Mesenchymal stem cell (in vitro differentiated cells and primary cell): ENCODE measurements around the gene RELT.

Experiments
- DNase-seq: peaks from one replicate; pipeline ENCODE4 v3.0.0-alpha.2; 2013
- H2AFZ ChIP-seq: one replicate; pipeline ENCODE4 v1.6.1; 2013; ENCODE audit warnings: low read depth, mild to moderate bottlenecking, control low read depth, inconsistent platforms, low read length, moderate library complexity
- H2AK5ac ChIP-seq: 2 replicates; pipeline ENCODE4 v1.6.1; 2013; ENCODE audit warnings: low read length, moderate library complexity, mild to moderate bottlenecking, inconsistent platforms; ENCODE audit not compliant: severe bottlenecking
- H2BK120ac ChIP-seq: one replicate; pipeline ENCODE4 v1.6.1; 2013; ENCODE audit warnings: low read depth, mild to moderate bottlenecking, inconsistent platforms, low read length, moderate library complexity
- H2BK12ac ChIP-seq, 2 experiments: one replicate each; pipeline ENCODE4 v1.6.1; 2013; ENCODE audit warnings: inconsistent platforms in 2 of 2, low read length in 2 of 2, mild to moderate bottlenecking in 2 of 2, moderate library complexity in 2 of 2, control low read depth in 1 of 2
- H2BK15ac ChIP-seq: one replicate; pipeline ENCODE4 v1.6.1; 2013; ENCODE audit warnings: mild to moderate bottlenecking, low read depth, inconsistent platforms; ENCODE audit not compliant: poor library complexity, severe bottlenecking
- H2BK5ac ChIP-seq: 2 replicates; pipeline ENCODE4 v1.6.1; 2013; ENCODE audit warnings: low read depth, mild to moderate bottlenecking, low read length, control low read depth, inconsistent platforms; ENCODE audit not compliant: poor library complexity, severe bottlenecking
- H3K14ac ChIP-seq, 2 experiments: one replicate each; pipeline ENCODE4 v1.6.1; 2013; ENCODE audit warnings: inconsistent platforms in 2 of 2, low read length in 2 of 2, control low read depth in 1 of 2, mild to moderate bottlenecking in 1 of 2, moderate library complexity in 1 of 2
- H3K18ac ChIP-seq, 2 experiments: one replicate each; pipeline ENCODE4 v1.6.1; 2013; ENCODE audit warnings: inconsistent platforms in 2 of 2, low read length in 2 of 2, control low read depth in 1 of 2, low read depth in 1 of 2, mild to moderate bottlenecking in 1 of 2
- H3K23ac ChIP-seq, 2 experiments: one replicate each; pipeline ENCODE4 v1.6.1; 2013; ENCODE audit warnings: inconsistent platforms in 2 of 2, low read length in 2 of 2, mild to moderate bottlenecking in 2 of 2, moderate library complexity in 2 of 2, control low read depth in 1 of 2
- H3K27ac ChIP-seq: 2 replicates; pipeline ENCODE4 v1.5.1; 2013; ENCODE audit warnings: mild to moderate bottlenecking, moderate library complexity, low read length, control low read depth, inconsistent platforms; ENCODE audit not compliant: poor library complexity, severe bottlenecking
- H3K27me3 ChIP-seq, 2 experiments: 2 replicates each; pipeline versions ENCODE4 v1.6.1 to v1.7.0; 2013; ENCODE audit warnings: low read length in 2 of 2, mild to moderate bottlenecking in 2 of 2, moderate library complexity in 2 of 2, control low read depth in 1 of 2, inconsistent platforms in 1 of 2; ENCODE audit not compliant: control insufficient read depth in 1 of 2, insufficient read depth in 1 of 2
- H3K36me3 ChIP-seq, 2 experiments: 2 replicates each; pipeline versions ENCODE4 v1.6.1 to v1.7.0; 2013; ENCODE audit warnings: low read length in 2 of 2, control low read depth in 1 of 2, inconsistent platforms in 1 of 2, low read depth in 1 of 2, mild to moderate bottlenecking in 1 of 2; ENCODE audit not compliant: insufficient read depth in 2 of 2, control insufficient read depth in 1 of 2
- H3K4ac ChIP-seq, 2 experiments: one replicate each; pipeline ENCODE4 v1.6.1; 2013; ENCODE audit warnings: inconsistent platforms in 2 of 2, low read length in 2 of 2, mild to moderate bottlenecking in 2 of 2, moderate library complexity in 2 of 2, control low read depth in 1 of 2, low read depth in 1 of 2
- H3K4me1 ChIP-seq: 2 replicates; pipeline ENCODE4 v1.6.1; 2013; ENCODE audit warnings: low read depth, low read length, control low read depth; ENCODE audit not compliant: control insufficient read depth, insufficient read depth
- H3K4me2 ChIP-seq: 2 replicates; pipeline ENCODE4 v1.6.1; 2013; ENCODE audit warnings: low read length, mild to moderate bottlenecking, inconsistent platforms; ENCODE audit not compliant: poor library complexity, severe bottlenecking
- H3K4me3 ChIP-seq, 2 experiments: 2 replicates each; pipeline versions ENCODE4 v1.5.1 to v1.7.0; 2013; ENCODE audit warnings: low read length in 2 of 2, mild to moderate bottlenecking in 2 of 2, control low read depth in 1 of 2, low read depth in 1 of 2; ENCODE audit not compliant: insufficient read depth in 1 of 2
- H3K79me1 ChIP-seq: replicated peaks from 2 replicates; pipeline ENCODE4 v1.6.1; 2013; ENCODE audit warnings: mild to moderate bottlenecking, control low read depth, low read length, inconsistent platforms; ENCODE audit not compliant: poor library complexity, severe bottlenecking
- H3K9ac ChIP-seq: 2 replicates; pipeline ENCODE4 v1.7.0; 2013; ENCODE audit warnings: mild to moderate bottlenecking, low read length, moderate library complexity
- H3K9me3 ChIP-seq: 2 replicates; pipeline ENCODE4 v1.7.0; 2013; ENCODE audit warnings: mild to moderate bottlenecking, low read length; ENCODE audit not compliant: control insufficient read depth
- H4K8ac ChIP-seq: one replicate; pipeline ENCODE4 v1.6.1; 2013; ENCODE audit warnings: inconsistent platforms, mild to moderate bottlenecking, low read length, moderate library complexity
- H4K91ac ChIP-seq: one replicate; pipeline ENCODE4 v1.6.1; 2013; ENCODE audit warnings: mild to moderate bottlenecking, low read length, inconsistent platforms
- WGBS: methylation state at CpG from one replicate; pipeline ENCODE4 v1.1.7; 2013; ENCODE audit warnings: mixed read lengths; 5-methylcytosine and 5-hydroxymethylcytosine counted together

The RELT gene

GRCh38 chr11:73389134-73389525, 12.9 kb downstream of the RELT start:
- Histone ChIP-seq H2AK5ac (no peak overlapping the region), H4K91ac (no peak overlapping the region), H3K9ac (no peak overlapping the region), H3K18ac (no peak overlapping the region), H3K79me1 (peaks cover 45% of the 10 kb centered on the region), H2BK120ac (no peak overlapping the region), H2BK15ac (no peak overlapping the region), H3K4me2 (no peak overlapping the region), H3K4me3 (no peak overlapping the region), H2AFZ (no peak overlapping the region), H2BK5ac (no peak overlapping the region), H3K4me1 (peaks cover 58% of the 10 kb centered on the region), H3K27me3 (no peaks in the 10 kb centered on the region), H3K14ac (no peak overlapping the region), H3K9me3 (no peaks in the 10 kb centered on the region), H4K8ac (no peak overlapping the region), H3K4ac (no peak overlapping the region), H3K36me3 (peaks cover 0 to 22% of the 10 kb centered on the region in 2 experiments), H3K27ac (no peak overlapping the region), H2BK12ac (no peak overlapping the region), H3K23ac (no peak overlapping the region)
- no peak for DNase-seq
- WGBS = 90% methylated on average over 6 of the region's 6 CpGs

GRCh38 chr11:73389916-73390315, 13.7 kb downstream of the RELT start:
- Histone ChIP-seq H3K4me2 (no peak overlapping the region), H2BK12ac (no peak overlapping the region), H3K9me3 (no peaks in the 10 kb centered on the region), H3K27ac (no peak overlapping the region), H2AFZ (no peak overlapping the region), H4K8ac (no peak overlapping the region), H3K4me1 (peaks cover 56% of the 10 kb centered on the region), H3K4ac (no peak overlapping the region), H3K27me3 (no peaks in the 10 kb centered on the region), H3K79me1 (peaks cover 38% of the 10 kb centered on the region), H2BK15ac (no peak overlapping the region), H4K91ac (no peak overlapping the region), H3K14ac (no peak overlapping the region), H3K36me3 (peaks cover 0 to 25% of the 10 kb centered on the region in 2 experiments), H2BK120ac (no peak overlapping the region), H3K4me3 (no peak overlapping the region), H2AK5ac (peak overlapping the region; percentile 24), H3K9ac (no peak overlapping the region), H2BK5ac (no peak overlapping the region), H3K23ac (no peak overlapping the region), H3K18ac (no peak overlapping the region)
- 95% methylated on average over 7 of the region's 7 CpGs for WGBS
- DNase-seq = no peak

- Histone ChIP-seq H3K4me3 (no peak overlapping the region), H3K9ac (no peak overlapping the region), H2BK5ac (no peak overlapping the region), H2BK12ac (no peak overlapping the region), H2BK120ac (no peak overlapping the region), H3K27me3 (no peaks in the 10 kb centered on the region), H4K91ac (no peak overlapping the region), H3K27ac (no peak overlapping the region), H3K4me1 (peaks cover 49% of the 10 kb centered on the region), H3K36me3 (peaks cover 0 to 33% of the 10 kb centered on the region in 2 experiments), H2BK15ac (no peak overlapping the region), H4K8ac (no peak overlapping the region), H3K4ac (no peak overlapping the region), H3K79me1 (peaks cover 36% of the 10 kb centered on the region), H2AFZ (no peak overlapping the region), H3K18ac (no peak overlapping the region), H3K14ac (no peak overlapping the region), H3K4me2 (no peak overlapping the region), H3K9me3 (no peaks in the 10 kb centered on the region), H2AK5ac (peak overlapping the region; percentile 11), H3K23ac (no peak overlapping the region)
- 97% methylated on average over 12 of the region's 12 CpGs for whole genome bisulfite sequencing
- DNase-seq = no peak
These were observed 14.7 kb downstream of the RELT start for GRCh38 chr11:73390601-73391565.

GRCh38 chr11:73391665-73392064, 15.5 kb downstream of the RELT start:
- H2BK15ac ChIP-seq = no peak overlapping the region
- H3K4me1 ChIP-seq = peaks cover 42% of the 10 kb centered on the region
- H4K8ac ChIP-seq = no peak overlapping the region
- H3K9me3 ChIP-seq = no peaks in the 10 kb centered on the region
- no peak overlapping the region for H4K91ac ChIP-seq
- H3K14ac ChIP-seq = no peak overlapping the region
- H3K4me3 ChIP-seq = no peak overlapping the region
- 93% methylated on average over 9 of the region's 10 CpGs for WGBS
- no peak overlapping the region for H2BK12ac ChIP-seq
- no peak overlapping the region for H3K4me2 ChIP-seq
- no peak overlapping the region for H3K27ac ChIP-seq
- H3K4ac ChIP-seq = no peak overlapping the region
- no peak overlapping the region for H3K18ac ChIP-seq
- H3K36me3 ChIP-seq = peaks cover 0 to 33% of the 10 kb centered on the region in 2 experiments
- H2BK5ac ChIP-seq = no peak overlapping the region
- no peak overlapping the region for H2AK5ac ChIP-seq
- peaks cover 28% of the 10 kb centered on the region for H3K79me1 ChIP-seq
- H3K23ac ChIP-seq = no peak overlapping the region
- no peak for DNase-seq
- no peak overlapping the region for H2AFZ ChIP-seq
- no peak overlapping the region for H3K9ac ChIP-seq
- H2BK120ac ChIP-seq = no peak overlapping the region
- no peaks in the 10 kb centered on the region for H3K27me3 ChIP-seq
